HAP-1 (cell line): Measurements from ENCODE around the gene ASB10.

Source experiments
- DNase-seq, 2 experiments: peaks; one replicate each; pipeline ENCODE4 v3.0.0-alpha.2; 2016 to 2020; ENCODE audit warnings: low spot score in 2 of 2
- H3K27me3 ChIP-seq: fragments of 250-450 bp; sonication (Bioruptor Pico); 2 replicates; pipeline ENCODE4 v1.5.1; 2020; ENCODE audit warnings: low read depth, mild to moderate bottlenecking, moderate library complexity
- H3K36me3 ChIP-seq: fragments of 250-450 bp; sonication (Bioruptor Pico); replicated peaks from 2 replicates; pipeline ENCODE4 v1.5.1; 2020; ENCODE audit warnings: mild to moderate bottlenecking
- H3K4me1 ChIP-seq: fragments of 250-450 bp; sonication (Bioruptor Pico); 2 replicates; pipeline ENCODE4 v1.5.1; 2020; ENCODE audit warnings: mild to moderate bottlenecking
- H3K4me3 ChIP-seq: fragments of 250-450 bp; sonication (Bioruptor Pico); 2 replicates; pipeline ENCODE4 v1.5.1; 2020; ENCODE audit warnings: mild to moderate bottlenecking, moderate library complexity
- H3K9me3 ChIP-seq: fragments of 250-450 bp; sonication (Bioruptor Pico); 2 replicates; pipeline ENCODE4 v1.5.1; 2020; ENCODE audit warnings: mild to moderate bottlenecking, moderate library complexity
- in situ Hi-C: fragments of 300-500 bp; cut with MboI; formaldehyde crosslinking; loops from 3 replicates; pipeline ENCODE4 v1.14.3; 2020; ENCODE audit warnings: low sequenced_read_pairs, inconsistent platforms, mixed read lengths

Gene ASB10

GRCh38 chr7:151135866-151136843 is 50.9 kb downstream of the ASB10 start:
- Histone ChIP-seq H3K4me3 (no peak overlapping the region), H3K9me3 (no peaks in the 10 kb centered on the region), H3K4me1 (no peaks in the 10 kb centered on the region), H3K27me3 (no peaks in the 10 kb centered on the region), H3K36me3 (peaks cover 47% of the 10 kb centered on the region)
- in situ Hi-C loops: no loop called here
- DNase-seq: no peak

DNA sequence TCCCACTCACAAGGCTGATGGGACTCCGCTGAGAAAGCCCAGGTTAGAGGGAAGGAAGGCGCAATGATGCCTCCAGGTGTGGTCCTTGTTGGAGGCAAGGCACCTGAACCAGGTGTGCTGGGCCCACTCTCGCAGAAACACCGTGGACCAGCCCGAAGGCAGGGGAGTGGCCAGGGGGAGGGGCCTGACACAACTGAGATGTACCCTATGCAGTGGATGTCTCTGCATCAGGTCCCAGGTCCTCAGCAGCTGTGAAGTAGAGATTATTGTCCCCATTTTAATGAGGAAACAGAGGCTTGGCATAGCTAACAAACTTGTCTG is 51.6 kb downstream of the ASB10 start:
- Histone ChIP-seq H3K4me1 (no peaks in the 10 kb centered on the region), H3K4me3 (no peak overlapping the region), H3K36me3 (peaks cover 45% of the 10 kb centered on the region), H3K9me3 (no peaks in the 10 kb centered on the region), H3K27me3 (no peaks in the 10 kb centered on the region)
- DNase-seq: no peak
- in situ Hi-C loops: no loop called here

- Histone ChIP-seq H3K27me3 (no peaks in the 10 kb centered on the region), H3K4me1 (no peaks in the 10 kb centered on the region), H3K4me3 (no peak overlapping the region), H3K9me3 (no peaks in the 10 kb centered on the region), H3K36me3 (peaks cover 45% of the 10 kb centered on the region)
- DNase-seq: no peak
- in situ Hi-C loops: no loop called here
These were observed 52.1 kb downstream of the ASB10 start for GRCh38 chr7:151134743-151135524.

DNA sequence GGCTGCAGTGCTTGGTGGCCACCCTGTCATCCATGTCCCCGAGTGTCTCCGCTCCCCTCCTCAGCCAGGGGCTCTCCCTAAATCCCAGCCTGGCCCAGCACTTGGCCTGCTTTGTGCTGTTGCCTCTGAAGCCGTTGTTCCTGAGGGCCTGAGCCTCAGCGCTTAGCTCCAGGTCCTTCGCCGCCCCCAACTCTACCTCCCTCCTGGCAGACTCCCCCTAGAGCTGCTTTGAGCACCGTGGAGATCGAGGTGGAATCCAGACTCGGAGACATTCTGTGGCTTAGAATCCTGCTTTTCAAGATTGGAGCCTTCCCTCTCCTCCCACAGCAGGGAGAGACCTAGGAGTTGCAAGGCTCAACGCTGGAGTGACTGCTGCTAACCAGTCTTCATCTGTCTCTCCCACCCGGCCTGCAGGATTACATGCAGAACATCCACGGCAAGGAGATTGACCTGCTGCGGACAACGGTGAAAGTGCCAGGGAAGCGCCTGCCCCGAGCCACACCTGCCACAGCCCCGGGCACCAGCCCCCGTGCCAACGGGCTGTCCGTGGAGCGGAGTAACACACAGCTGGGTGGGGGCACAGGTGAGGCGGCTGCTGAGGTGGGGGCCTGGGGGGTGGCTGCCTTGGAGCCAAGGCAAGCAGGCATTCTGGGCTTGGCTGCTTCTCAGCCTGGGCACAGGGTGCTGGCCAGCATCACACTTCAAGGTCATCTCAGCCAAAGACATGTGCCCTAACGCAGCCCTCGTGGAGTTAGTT is 52.9 kb downstream of the ASB10 start:
- H3K4me3 ChIP-seq: no peak overlapping the region
- H3K27me3 ChIP-seq: no peaks in the 10 kb centered on the region
- H3K4me1 ChIP-seq: no peaks in the 10 kb centered on the region
- H3K9me3 ChIP-seq: no peaks in the 10 kb centered on the region
- in situ Hi-C loops: no loop called here
- no peak for DNase-seq
- peaks cover 50% of the 10 kb centered on the region for H3K36me3 ChIP-seq

- Histone ChIP-seq H3K9me3 (no peaks in the 10 kb centered on the region), H3K36me3 (peaks cover 57% of the 10 kb centered on the region), H3K27me3 (no peaks in the 10 kb centered on the region), H3K4me1 (no peaks in the 10 kb centered on the region), H3K4me3 (no peak overlapping the region)
- no peak for DNase-seq
- in situ Hi-C loops: no loop called here
These were observed 53.6 kb downstream of the ASB10 start for GRCh38 chr7:151133266-151133985.

DNA sequence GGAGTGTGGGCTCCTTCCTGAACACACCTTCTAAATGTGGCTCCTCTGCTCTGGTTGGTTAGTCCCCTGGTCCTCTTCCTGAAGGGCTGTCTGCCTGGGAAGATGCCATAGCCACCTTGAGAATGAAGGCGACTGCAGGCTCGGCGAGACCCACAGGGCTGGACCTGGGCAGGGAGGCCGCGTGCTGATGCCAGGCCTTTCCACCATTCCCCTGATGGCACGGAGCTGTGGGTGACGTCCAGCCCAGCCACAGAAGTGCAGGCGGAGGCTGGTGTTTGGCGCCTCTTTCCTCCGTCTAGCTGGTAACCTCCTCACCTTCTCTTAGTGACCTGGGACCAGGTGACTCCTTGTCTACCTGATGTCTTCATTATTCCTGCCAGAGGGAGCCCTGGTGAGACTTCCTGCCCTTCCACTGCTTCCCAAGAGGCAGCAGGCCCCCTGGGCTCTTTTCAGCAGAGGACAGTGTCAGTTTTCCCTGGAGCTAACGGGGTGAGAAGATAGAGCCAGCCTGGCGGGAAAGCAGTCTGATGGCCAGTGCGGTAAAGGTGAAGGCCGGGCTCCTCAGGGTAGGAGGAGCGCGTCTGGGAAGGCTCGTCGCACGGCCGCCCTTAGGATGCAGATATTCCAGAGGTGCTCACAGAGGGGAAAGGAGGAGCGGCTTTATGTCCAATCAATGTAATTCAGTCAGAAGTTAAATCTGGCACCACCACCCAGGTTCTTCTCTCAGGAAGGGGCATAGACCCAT is 54.4 kb downstream of the ASB10 start:
- Histone ChIP-seq H3K4me3 (no peak overlapping the region), H3K4me1 (no peaks in the 10 kb centered on the region), H3K9me3 (no peaks in the 10 kb centered on the region), H3K27me3 (no peaks in the 10 kb centered on the region), H3K36me3 (peaks cover 63% of the 10 kb centered on the region)
- no peak for DNase-seq
- in situ Hi-C loops: no loop called here

DNA sequence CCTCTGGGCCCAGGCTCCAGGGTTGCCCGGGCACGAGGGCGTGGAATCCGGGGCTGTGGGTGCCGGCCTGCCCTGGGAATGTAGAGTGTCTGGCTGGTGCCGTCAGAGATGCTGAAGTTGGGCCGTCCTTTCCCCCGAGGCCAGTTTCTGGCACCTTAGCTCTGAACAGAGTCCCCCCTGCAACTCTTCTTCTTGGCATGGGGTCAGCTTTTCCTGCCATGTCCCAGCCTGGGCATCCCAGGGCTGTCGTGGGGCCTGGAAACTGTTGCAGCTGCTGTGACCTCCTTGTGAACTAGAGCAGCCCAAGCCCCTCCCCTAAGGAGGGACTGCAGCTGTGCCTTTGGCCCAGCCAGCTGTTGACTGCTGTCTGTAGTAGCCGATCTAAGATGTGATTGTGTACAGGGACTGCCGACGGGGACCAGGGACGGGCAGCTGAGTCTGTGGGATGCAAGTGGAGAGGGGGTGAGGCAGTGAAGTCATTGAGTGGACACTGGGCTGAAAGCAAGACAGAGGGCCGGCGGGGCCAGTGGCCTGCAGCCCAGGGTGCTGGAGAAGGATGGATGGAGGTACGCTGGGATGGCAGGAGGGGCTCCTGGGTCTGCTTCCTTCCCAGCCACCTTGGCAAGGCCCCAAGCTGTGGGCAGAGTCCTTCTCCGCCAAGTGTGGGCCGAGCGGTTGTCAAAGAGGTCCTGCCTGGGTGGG is 55.3 kb downstream of the ASB10 start:
- Histone ChIP-seq H3K4me3 (no peak overlapping the region), H3K9me3 (no peaks in the 10 kb centered on the region), H3K36me3 (peaks cover 64% of the 10 kb centered on the region), H3K4me1 (no peaks in the 10 kb centered on the region), H3K27me3 (no peaks in the 10 kb centered on the region)
- no peak for DNase-seq
- in situ Hi-C loops: no loop called here

DNA sequence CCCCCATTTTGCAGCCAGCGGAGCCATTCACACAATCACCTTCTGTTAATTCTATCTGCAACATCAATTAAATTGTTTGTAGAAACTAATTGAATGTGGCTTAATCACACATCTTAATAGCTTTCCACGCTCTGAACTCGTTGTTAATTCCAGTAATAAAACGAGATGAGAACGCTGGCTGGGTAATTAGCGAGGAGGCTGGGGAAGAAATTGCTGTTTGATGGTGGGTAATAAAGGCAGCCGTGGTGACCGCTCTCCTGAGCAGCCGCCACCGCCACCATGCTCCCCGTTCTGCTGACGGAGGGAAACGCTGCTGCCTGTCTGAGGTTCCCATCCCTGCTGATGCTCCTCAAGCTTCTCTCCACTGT is 55.8 kb downstream of the ASB10 start:
- Histone ChIP-seq H3K9me3 (no peaks in the 10 kb centered on the region), H3K27me3 (no peaks in the 10 kb centered on the region), H3K4me3 (no peak overlapping the region), H3K4me1 (no peaks in the 10 kb centered on the region), H3K36me3 (peaks cover 60% of the 10 kb centered on the region)
- no peak for DNase-seq
- in situ Hi-C loops: no loop called here

- in situ Hi-C loops: no loop called here
- DNase-seq: no peak
- peaks cover 55% of the 10 kb centered on the region for H3K36me3 ChIP-seq
These were observed 56.3 kb downstream of the ASB10 start for GRCh38 chr7:151130741-151131157.

DNA sequence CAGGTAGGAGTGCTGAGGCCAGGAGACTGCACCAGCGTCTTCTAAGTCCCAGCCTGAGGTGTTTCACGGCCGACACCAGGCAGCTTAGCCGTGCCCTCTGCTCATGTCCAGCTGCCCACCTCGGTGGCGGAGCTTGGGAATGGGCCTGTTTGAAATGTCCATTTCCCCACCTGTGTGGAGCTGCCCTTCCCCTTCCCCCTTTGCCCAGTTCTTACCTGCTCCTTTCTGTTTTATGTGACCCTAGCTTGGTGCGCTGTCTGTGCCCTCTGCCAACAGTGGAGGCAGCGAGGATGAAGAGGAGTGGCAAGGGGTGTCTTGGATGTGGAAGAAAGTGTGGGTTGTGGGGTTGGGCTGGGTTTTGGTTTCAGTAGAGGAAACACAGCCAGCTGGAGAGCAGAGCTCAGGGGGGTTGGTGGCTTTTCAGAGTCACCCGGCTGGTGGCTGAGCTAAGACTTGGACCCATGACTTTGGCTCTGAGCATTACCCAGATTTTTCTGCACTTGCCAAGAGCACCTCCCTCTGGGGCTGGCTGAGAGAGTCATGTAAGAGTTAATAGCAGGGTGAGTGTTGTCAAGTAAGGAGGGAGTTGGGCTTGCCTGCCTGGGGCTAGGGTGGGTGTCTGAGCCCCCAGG is 57.0 kb downstream of the ASB10 start:
- in situ Hi-C loops: loop anchor here (10.0 kb wide), 1 partner anchor 175 kb away; no protein-coding TSS in a partner anchor
- Histone ChIP-seq H3K4me3 (no peak overlapping the region), H3K27me3 (no peaks in the 10 kb centered on the region), H3K4me1 (no peaks in the 10 kb centered on the region), H3K9me3 (no peaks in the 10 kb centered on the region), H3K36me3 (peaks cover 51% of the 10 kb centered on the region)
- no peak for DNase-seq

More at GRCh38 chr7:151130741-151131157, 56.3 kb downstream of the ASB10 start:
- Histone ChIP-seq H3K9me3 (no peaks in the 10 kb centered on the region), H3K4me3 (no peak overlapping the region), H3K27me3 (no peaks in the 10 kb centered on the region), H3K4me1 (no peaks in the 10 kb centered on the region)

GRCh38 chr7:151129117-151129959 is 57.7 kb downstream of the ASB10 start:
- H3K36me3 ChIP-seq: peaks cover 53% of the 10 kb centered on the region
- DNase-seq: no peak
- H3K4me1 ChIP-seq: no peaks in the 10 kb centered on the region
- no peak overlapping the region for H3K4me3 ChIP-seq
- H3K9me3 ChIP-seq: no peaks in the 10 kb centered on the region
- no peaks in the 10 kb centered on the region for H3K27me3 ChIP-seq
- in situ Hi-C loops: loop anchor here (10.0 kb wide), 1 partner anchor 175 kb away; no protein-coding TSS in a partner anchor
